GM12878 (cell line): ENCODE results near the gene TACR2.

ENCODE experiments used
- BHLHE40 ChIP-seq, 2 experiments: fragments of 450-650 bp in 1 of 2; IDR thresholded peaks; 2 replicates each; pipeline ENCODE4 v1.6.1; 2011 to 2017; ENCODE audit warnings: low read depth in 2 of 2, borderline replicate concordance in 1 of 2, improper control_type of control experiment in 1 of 2, low read length in 1 of 2, mild to moderate bottlenecking in 1 of 2
- CBX5 ChIP-seq: sonication (generic); IDR thresholded peaks from 2 replicates; pipeline ENCODE4 v1.6.1; 2016; ENCODE audit warnings: low read depth, moderate library complexity, mild to moderate bottlenecking, inconsistent platforms
- CEBPB ChIP-seq, 2 experiments: fragments of 150-350 bp in 1 of 2; IDR thresholded peaks; 2 replicates each; pipeline ENCODE4 v1.6.1; 2012 to 2014; ENCODE audit warnings: low read depth in 2 of 2, low read length in 2 of 2, borderline replicate concordance in 1 of 2, inconsistent platforms in 1 of 2
- CTCF ChIP-seq, 3 experiments: IDR thresholded peaks in 2 of 3; conservative IDR thresholded peaks in 1 of 3; 2 replicates each; pipeline ENCODE4 v1.5.1; 2011; ENCODE audit warnings: low read depth in 3 of 3, low read length in 3 of 3, mild to moderate bottlenecking in 3 of 3, control low read depth in 2 of 3, moderate library complexity in 2 of 3, inconsistent platforms in 1 of 3, mixed read lengths in 1 of 3; ENCODE audit not compliant: control insufficient read depth in 2 of 3, insufficient read depth in 1 of 3; ENCODE audit errors: extremely low read depth in 1 of 3
- CUX1 ChIP-seq: IDR thresholded peaks from 2 replicates; pipeline ENCODE4 v1.6.1; 2012; ENCODE audit warnings: improper control_type of control experiment, low read depth, low read length; ENCODE audit not compliant: insufficient replicate concordance
- EZH2 ChIP-seq: IDR thresholded peaks from 2 replicates; pipeline ENCODE4 v1.6.1; 2012; ENCODE audit warnings: low read depth, mild to moderate bottlenecking, control low read depth, inconsistent platforms, low read length, borderline replicate concordance; ENCODE audit not compliant: control insufficient read depth
- HCFC1 ChIP-seq: fragments of 150-350 bp; IDR thresholded peaks from 2 replicates; pipeline ENCODE4 v1.6.1; 2014; ENCODE audit warnings: low read length
- MEF2A ChIP-seq: IDR thresholded peaks from 2 replicates; pipeline ENCODE4 v1.6.1; 2011; ENCODE audit warnings: low read depth, mild to moderate bottlenecking, low read length, moderate library complexity; ENCODE audit not compliant: insufficient read depth
- MYC ChIP-seq: IDR thresholded peaks from 2 replicates; pipeline ENCODE4 v1.6.1; 2011; ENCODE audit warnings: mild to moderate bottlenecking, low read length, moderate library complexity, inconsistent platforms; ENCODE audit not compliant: insufficient read depth, insufficient replicate concordance, insufficient read length, severe bottlenecking
- POLR2A ChIP-seq: IDR thresholded peaks from 2 replicates; pipeline ENCODE4 v1.6.1; 2011; ENCODE audit warnings: low read depth, mild to moderate bottlenecking, low read length
- RFX5 ChIP-seq: IDR thresholded peaks from 2 replicates; pipeline ENCODE4 v1.6.1; 2011; ENCODE audit warnings: low read depth, low read length, improper control_type of control experiment
- ZNF217 ChIP-seq: fragments of 450-650 bp; IDR thresholded peaks from 2 replicates; pipeline ENCODE4 v1.6.1; 2017; ENCODE audit warnings: antibody characterized with exemption, mild to moderate bottlenecking

- TF ChIP-seq CBX5 (no peak), POLR2A (no peak), EZH2 (no peak), CTCF (IDR thresholded peaks at IDR 0.05 in 2 of 3, conservative IDR thresholded peaks at IDR 0.05 in 1 of 3; ENCODE audit: control insufficient read depth in 2 of 3, extremely low read depth in 1 of 3, insufficient read depth in 1 of 3, low read depth in 3 of 3, low read length in 3 of 3) (no peak), BHLHE40 (IDR thresholded peaks at IDR 0.05; ENCODE audit: borderline replicate concordance in 1 of 2, low read depth in 2 of 2, low read length in 1 of 2) (no peak), MYC (no peak), RFX5 (no peak), CEBPB (IDR thresholded peaks at IDR 0.05; ENCODE audit: borderline replicate concordance in 1 of 2, low read depth in 2 of 2, low read length in 2 of 2) (no peak), MEF2A (no peak), CUX1 (no peak), HCFC1 (no peak), ZNF217 (no peak)
Observed at GRCh38 chr10:69419096-69419743, 2.5 kb upstream of the TACR2 start.
